Retinal pigment epithelial cell (primary cell): ENCODE data around the gene RNF212B.

Experiments
- DNase-seq: peaks from one replicate; pipeline ENCODE4 v3.0.0-alpha.2; 2010; ENCODE audit warnings: low read depth
- H3K4me3 ChIP-seq: 2 replicates; pipeline ENCODE4 v1.5.1; 2011; ENCODE audit warnings: mild to moderate bottlenecking, low read length, control low read depth, moderate library complexity
- CTCF ChIP-seq: conservative IDR thresholded peaks from 2 replicates; pipeline ENCODE4 v1.5.1; 2011; ENCODE audit warnings: low read depth, low read length, control low read depth, inconsistent platforms

The RNF212B gene

DNA sequence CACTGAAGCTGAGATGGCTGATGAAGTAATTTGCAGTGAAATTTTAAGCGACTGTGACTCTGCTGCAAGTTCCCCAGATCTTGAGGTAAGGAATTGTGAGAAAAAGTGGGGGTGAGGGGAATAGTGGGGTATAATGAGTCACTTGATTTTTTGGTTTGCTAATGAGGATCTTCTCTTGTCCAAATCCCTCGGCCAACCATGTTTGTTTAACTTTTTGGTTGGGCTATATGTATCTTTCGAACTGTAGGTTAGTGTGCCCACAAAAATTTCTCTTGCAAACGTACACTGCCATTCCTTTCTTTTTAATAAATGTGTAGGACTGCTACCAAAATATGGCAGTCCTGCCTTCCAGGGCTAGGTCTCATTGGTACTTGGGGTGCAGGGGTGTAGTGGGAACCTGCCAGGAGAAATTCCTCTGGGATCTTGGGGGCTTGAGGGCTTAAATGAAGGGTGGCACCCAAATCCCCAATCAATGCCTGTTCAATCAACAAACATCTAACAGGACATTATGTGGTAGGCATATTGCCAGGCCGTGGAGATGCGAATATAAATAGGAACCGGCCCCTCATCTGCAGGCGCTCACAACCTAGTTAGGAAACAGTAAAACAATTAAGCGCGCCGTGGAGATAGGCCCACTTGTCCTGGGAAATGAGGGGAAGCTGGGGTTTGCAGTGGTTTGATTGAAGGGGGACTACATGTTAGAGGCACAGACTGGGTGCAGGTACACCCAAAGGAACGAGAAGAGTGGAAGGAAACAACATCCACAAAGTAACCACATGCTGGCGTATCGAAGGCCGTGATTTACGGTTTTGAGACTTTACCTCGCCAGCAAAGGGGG, 82.2 kb downstream of the RNF212B start:
- H3K4me3 ChIP-seq = peak overlapping the region; percentile 42
- TF ChIP-seq CTCF = no peak
- DNase-seq = no peak

GRCh38 chr14:23320584-23321571, 83.1 kb downstream of the RNF212B start, which contains the start of gene PABPN1:
TSS of gene PABPN1 (plus strand) at chr14:23321457. CDS start at chr14:23321470, 13 bp downstream.
- TF ChIP-seq CTCF = no peak
- H3K4me3 ChIP-seq = peak within 1 kb of the TSS; percentile 95
- peak; percentile 100 for DNase-seq

DNA sequence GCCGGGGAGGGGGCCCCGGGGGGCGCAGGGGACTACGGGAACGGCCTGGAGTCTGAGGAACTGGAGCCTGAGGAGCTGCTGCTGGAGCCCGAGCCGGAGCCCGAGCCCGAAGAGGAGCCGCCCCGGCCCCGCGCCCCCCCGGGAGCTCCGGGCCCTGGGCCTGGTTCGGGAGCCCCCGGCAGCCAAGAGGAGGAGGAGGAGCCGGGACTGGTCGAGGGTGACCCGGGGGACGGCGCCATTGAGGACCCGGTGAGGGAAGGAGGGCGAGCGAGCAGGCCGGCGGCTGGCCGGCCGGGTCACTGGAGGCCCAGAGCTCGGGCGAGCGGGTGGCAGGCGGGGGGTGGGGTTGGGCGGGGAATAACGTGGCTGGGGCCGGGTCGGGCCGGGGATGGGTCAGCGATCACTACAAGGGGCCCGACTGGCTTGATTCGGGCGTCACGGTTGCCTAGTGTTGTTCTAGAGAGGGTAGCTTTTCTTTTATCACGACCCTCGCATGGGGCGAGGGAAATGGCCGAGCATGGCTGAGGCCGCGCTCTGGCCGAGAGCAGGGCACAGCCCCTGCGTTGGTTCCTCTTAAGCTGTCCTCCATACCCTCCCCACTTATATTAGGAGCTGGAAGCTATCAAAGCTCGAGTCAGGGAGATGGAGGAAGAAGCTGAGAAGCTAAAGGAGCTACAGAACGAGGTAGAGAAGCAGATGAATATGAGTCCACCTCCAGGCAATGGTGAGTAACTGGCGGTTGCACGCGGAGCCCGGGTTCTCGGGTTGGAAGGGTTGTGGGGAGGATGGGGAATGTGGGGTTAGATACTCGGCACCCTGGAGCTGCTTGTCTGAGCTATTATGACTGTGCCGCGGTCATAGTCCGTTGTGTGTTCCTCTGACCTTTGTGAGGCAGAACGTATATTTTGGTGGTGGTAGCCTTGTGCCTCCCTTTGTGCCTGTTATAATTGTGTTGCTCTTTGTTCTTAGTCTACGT, 84.1 kb downstream of the RNF212B start:
- no peak for TF ChIP-seq CTCF
- DNase-seq = no peak

More for the DNA sequence above, 84.1 kb downstream of the RNF212B start:
- H3K4me3 ChIP-seq = peak overlapping the region; percentile 95
